ENCODE data around the gene POLD4. TPM values are rescaled to one million over a fixed set of nuclear protein-coding genes. Genes with fewer than 3 reads are reported as not detected.

Gene POLD4
- total RNA-seq, 1 experiment from 2014 or later, result 19.5 TPM

DNA sequence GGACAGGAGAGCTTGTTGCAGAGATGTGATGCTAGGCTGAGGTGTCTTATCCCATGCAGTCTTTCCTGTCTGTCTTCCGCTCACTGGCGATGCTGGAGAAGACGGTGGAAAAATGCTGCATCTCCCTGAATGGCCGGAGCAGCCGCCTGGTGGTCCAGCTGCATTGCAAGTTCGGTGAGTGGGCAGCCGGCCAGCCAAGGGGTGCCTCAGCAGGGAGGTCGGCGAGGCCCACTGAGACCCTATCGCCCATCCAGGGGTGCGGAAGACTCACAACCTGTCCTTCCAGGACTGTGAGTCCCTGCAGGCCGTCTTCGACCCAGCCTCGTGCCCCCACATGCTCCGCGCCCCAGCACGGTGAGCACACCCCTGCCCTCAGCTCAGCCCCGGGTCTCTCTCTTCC lies 40.1 kb upstream of the POLD4 start:
- Histone ChIP-seq H3K79me2 (ENCODE audit: insufficient read depth, low read length) (no peaks in the 10 kb centered on the region), H4K5ac (ENCODE audit: insufficient read length, low read depth, low read length) (no peak overlapping the region), H3K9me3 (ENCODE audit: control insufficient read depth, low read depth, low read length) (no peaks in the 10 kb centered on the region), H3K14ac (ENCODE audit: insufficient read depth, low read length) (no peak overlapping the region), H2AFZ (ENCODE audit: low read length) (no peak overlapping the region), H3K27me3 (ENCODE audit: insufficient read depth, low read length) (no peaks in the 10 kb centered on the region), H4K20me1 (ENCODE audit: control insufficient read depth, insufficient read depth, insufficient read length) (no peaks in the 10 kb centered on the region), H3K23me2 (ENCODE audit: insufficient read length, low read depth, low read length, poor library complexity, severe bottlenecking) (peaks cover 13% of the 10 kb centered on the region), H4K8ac (replicated peaks; ENCODE audit: insufficient read length, low read depth, low read length) (no peak overlapping the region), H3T11ph (ENCODE audit: low read length) (no peak overlapping the region), H2AK5ac (ENCODE audit: insufficient read length, low read length) (no peak overlapping the region), H4K91ac (ENCODE audit: insufficient read length, low read depth, low read length) (no peak overlapping the region), H3K4me2 (ENCODE audit: insufficient read depth, insufficient read length, low read length) (no peak overlapping the region), H2BK12ac (ENCODE audit: insufficient read length, low read depth, low read length) (no peak overlapping the region), H2BK120ac (ENCODE audit: low read depth, low read length, poor library complexity, severe bottlenecking) (no peak overlapping the region), H2BK5ac (ENCODE audit: insufficient read length, low read length) (no peak overlapping the region), H3K27ac (ENCODE audit: insufficient read length, low read depth, low read length) (no peak overlapping the region), H3K18ac (ENCODE audit: insufficient read length, low read depth, low read length) (no peak overlapping the region), H3K23ac (ENCODE audit: insufficient read length, low read depth, low read length) (no peak overlapping the region), H3K4ac (ENCODE audit: low read depth, low read length) (no peak overlapping the region), H3K56ac (ENCODE audit: insufficient read length, low read depth, low read length) (no peak overlapping the region), H3K4me1 (ENCODE audit: insufficient read depth, low read length) (no peaks in the 10 kb centered on the region; the same call in 1 of the 2 replicates), H2BK20ac (ENCODE audit: low read depth, low read length, poor library complexity, severe bottlenecking) (no peak overlapping the region), H2BK15ac (ENCODE audit: low read depth, low read length) (no peak overlapping the region), H3K9ac (ENCODE audit: extremely low read depth, insufficient read length, low read length) (no peak overlapping the region), H3K79me1 (ENCODE audit: insufficient read depth, low read depth, low read length, poor library complexity, severe bottlenecking) (no peaks in the 10 kb centered on the region)
- no peak overlapping the region for H3K27ac Mint-ChIP-seq
- peaks cover 17 to 39% (median 34%) of the 10 kb centered on the region in 3 experiments for H3K36me3 Mint-ChIP-seq (ENCODE audit: insufficient read depth in 1 of 3, low read depth in 3 of 3)
- H3K27me3 Mint-ChIP-seq (ENCODE audit: low read depth), result no peaks in the 10 kb centered on the region
- peaks cover 26 to 30% of the 10 kb centered on the region in 2 experiments for H3K4me1 Mint-ChIP-seq
- WGBS (ENCODE audit: extremely low coverage, insufficient read length, low lambda C conversion rate), result no CpG with 5 or more reads among the region's 18 CpGs
- H3K4me3 Mint-ChIP-seq, result no peak overlapping the region; a peak in 2 of 5 replicates
- TF ChIP-seq, protein P1, sequence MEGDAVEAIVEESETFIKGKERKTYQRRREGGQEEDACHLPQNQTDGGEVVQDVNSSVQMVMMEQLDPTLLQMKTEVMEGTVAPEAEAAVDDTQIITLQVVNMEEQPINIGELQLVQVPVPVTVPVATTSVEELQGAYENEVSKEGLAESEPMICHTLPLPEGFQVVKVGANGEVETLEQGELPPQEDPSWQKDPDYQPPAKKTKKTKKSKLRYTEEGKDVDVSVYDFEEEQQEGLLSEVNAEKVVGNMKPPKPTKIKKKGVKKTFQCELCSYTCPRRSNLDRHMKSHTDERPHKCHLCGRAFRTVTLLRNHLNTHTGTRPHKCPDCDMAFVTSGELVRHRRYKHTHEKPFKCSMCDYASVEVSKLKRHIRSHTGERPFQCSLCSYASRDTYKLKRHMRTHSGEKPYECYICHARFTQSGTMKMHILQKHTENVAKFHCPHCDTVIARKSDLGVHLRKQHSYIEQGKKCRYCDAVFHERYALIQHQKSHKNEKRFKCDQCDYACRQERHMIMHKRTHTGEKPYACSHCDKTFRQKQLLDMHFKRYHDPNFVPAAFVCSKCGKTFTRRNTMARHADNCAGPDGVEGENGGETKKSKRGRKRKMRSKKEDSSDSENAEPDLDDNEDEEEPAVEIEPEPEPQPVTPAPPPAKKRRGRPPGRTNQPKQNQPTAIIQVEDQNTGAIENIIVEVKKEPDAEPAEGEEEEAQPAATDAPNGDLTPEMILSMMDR (conservative IDR thresholded peaks at IDR 0.05), result no peak
- no peak for DNase-seq
- no peaks in the 10 kb centered on the region; a peak in 1 of 5 replicates for H3K9me3 Mint-ChIP-seq

Data from H9 (cell line).